ENCODE results near the gene CA9.

The CA9 gene

GRCh38 chr9:35684921-35685320, 11.2 kb downstream of the CA9 start:
- Histone ChIP-seq H3K79me2 (ENCODE audit: insufficient read depth, low read length) (no peaks in the 10 kb centered on the region), H3K36me3 (ENCODE audit: insufficient read depth, low read length) (no peaks in the 10 kb centered on the region), H3K4me1 (ENCODE audit: insufficient read depth, low read length, poor library complexity, severe bottlenecking) (peaks cover 8% of the 10 kb centered on the region), H3K27me3 (ENCODE audit: insufficient read depth, low read length, poor library complexity, severe bottlenecking) (no peaks in the 10 kb centered on the region), H4K20me1 (ENCODE audit: insufficient read depth, low read length, poor library complexity, severe bottlenecking) (no peaks in the 10 kb centered on the region), H3K9me3 (ENCODE audit: insufficient read depth, low read depth, low read length) (no peaks in the 10 kb centered on the region), H3K9me2 (replicated peaks; ENCODE audit: low read depth, low read length) (no peaks in the 10 kb centered on the region), H3K4me2 (ENCODE audit: low read depth, low read length, poor library complexity, severe bottlenecking) (no peak overlapping the region), H2AFZ (ENCODE audit: low read length) (no peak overlapping the region), H3F3A (ENCODE audit: low read depth) (no peaks in the 10 kb centered on the region), H3K4me3 (ENCODE audit: low read length, poor library complexity, severe bottlenecking) (no peak overlapping the region), H3K9ac (ENCODE audit: low read depth, low read length, poor library complexity, severe bottlenecking) (no peak overlapping the region)
- TF ChIP-seq EZH2phosphoT487 (IDR thresholded peaks at IDR 0.05; ENCODE audit: borderline replicate concordance), result no peak
- TF ChIP-seq CTCF (conservative IDR thresholded peaks at IDR 0.05; ENCODE audit: low read length), result no peak

GRCh38 chr9:35685506-35685905, 11.8 kb downstream of the CA9 start:
- no peak for TF ChIP-seq EZH2phosphoT487 (IDR thresholded peaks at IDR 0.05; ENCODE audit: borderline replicate concordance)
- no peak for TF ChIP-seq CTCF (conservative IDR thresholded peaks at IDR 0.05; ENCODE audit: low read length)
- H3K27me3 ChIP-seq (ENCODE audit: insufficient read depth, low read length, poor library complexity, severe bottlenecking), result no peaks in the 10 kb centered on the region
- H3F3A ChIP-seq (ENCODE audit: low read depth), result no peaks in the 10 kb centered on the region
- no peak overlapping the region for H3K4me2 ChIP-seq (ENCODE audit: low read depth, low read length, poor library complexity, severe bottlenecking)
- H2AFZ ChIP-seq (ENCODE audit: low read length), result no peak overlapping the region
- no peak overlapping the region for H3K4me3 ChIP-seq (ENCODE audit: low read length, poor library complexity, severe bottlenecking)
- no peaks in the 10 kb centered on the region for H3K79me2 ChIP-seq (ENCODE audit: insufficient read depth, low read length)
- no peaks in the 10 kb centered on the region for H4K20me1 ChIP-seq (ENCODE audit: insufficient read depth, low read length, poor library complexity, severe bottlenecking)
- peaks cover 8% of the 10 kb centered on the region for H3K4me1 ChIP-seq (ENCODE audit: insufficient read depth, low read length, poor library complexity, severe bottlenecking)
- H3K36me3 ChIP-seq (ENCODE audit: insufficient read depth, low read length), result no peaks in the 10 kb centered on the region
- no peak overlapping the region for H3K9ac ChIP-seq (ENCODE audit: low read depth, low read length, poor library complexity, severe bottlenecking)
- no peaks in the 10 kb centered on the region for H3K9me3 ChIP-seq (ENCODE audit: insufficient read depth, low read depth, low read length)
- H3K9me2 ChIP-seq (replicated peaks; ENCODE audit: low read depth, low read length), result no peaks in the 10 kb centered on the region

GRCh38 chr9:35686222-35687203, 12.8 kb downstream of the CA9 start:
- Histone ChIP-seq H3K4me1 (ENCODE audit: insufficient read depth, low read length, poor library complexity, severe bottlenecking) (peaks cover 8% of the 10 kb centered on the region), H3K4me2 (ENCODE audit: low read depth, low read length, poor library complexity, severe bottlenecking) (no peak overlapping the region), H3F3A (ENCODE audit: low read depth) (no peaks in the 10 kb centered on the region), H3K9me3 (ENCODE audit: insufficient read depth, low read depth, low read length) (no peaks in the 10 kb centered on the region), H3K4me3 (ENCODE audit: low read length, poor library complexity, severe bottlenecking) (no peak overlapping the region), H3K36me3 (ENCODE audit: insufficient read depth, low read length) (no peaks in the 10 kb centered on the region), H3K9ac (ENCODE audit: low read depth, low read length, poor library complexity, severe bottlenecking) (no peak overlapping the region), H3K9me2 (replicated peaks; ENCODE audit: low read depth, low read length) (no peaks in the 10 kb centered on the region), H3K27me3 (ENCODE audit: insufficient read depth, low read length, poor library complexity, severe bottlenecking) (no peaks in the 10 kb centered on the region), H2AFZ (ENCODE audit: low read length) (no peak overlapping the region), H3K79me2 (ENCODE audit: insufficient read depth, low read length) (no peaks in the 10 kb centered on the region), H4K20me1 (ENCODE audit: insufficient read depth, low read length, poor library complexity, severe bottlenecking) (no peaks in the 10 kb centered on the region)
- TF ChIP-seq EZH2phosphoT487 (IDR thresholded peaks at IDR 0.05; ENCODE audit: borderline replicate concordance) (no peak), CTCF (conservative IDR thresholded peaks at IDR 0.05; ENCODE audit: low read length) (no peak)
